Activated T-helper 1 cell treated with Interleukin-2 at 50 U/mL for 16 hours (primary cell): Measurements from ENCODE around the gene BTBD19.
"Not testable (repeated sequence)": the region's sequence is repeated elsewhere in the genome, so short reads cannot be mapped to it uniquely, and the experiment has no call there.

ENCODE experiments used
- DNase-seq: peaks from one replicate; pipeline ENCODE4 v3.0.0-alpha.2; 2020; ENCODE audit warnings: low read depth

The BTBD19 gene, protein sequence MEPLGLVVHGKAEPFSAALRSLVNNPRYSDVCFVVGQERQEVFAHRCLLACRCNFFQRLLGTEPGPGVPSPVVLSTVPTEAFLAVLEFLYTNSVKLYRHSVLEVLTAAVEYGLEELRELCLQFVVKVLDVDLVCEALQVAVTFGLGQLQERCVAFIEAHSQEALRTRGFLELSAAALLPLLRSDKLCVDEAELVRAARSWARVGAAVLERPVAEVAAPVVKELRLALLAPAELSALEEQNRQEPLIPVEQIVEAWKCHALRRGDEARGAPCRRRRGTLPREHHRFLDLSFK

DNA sequence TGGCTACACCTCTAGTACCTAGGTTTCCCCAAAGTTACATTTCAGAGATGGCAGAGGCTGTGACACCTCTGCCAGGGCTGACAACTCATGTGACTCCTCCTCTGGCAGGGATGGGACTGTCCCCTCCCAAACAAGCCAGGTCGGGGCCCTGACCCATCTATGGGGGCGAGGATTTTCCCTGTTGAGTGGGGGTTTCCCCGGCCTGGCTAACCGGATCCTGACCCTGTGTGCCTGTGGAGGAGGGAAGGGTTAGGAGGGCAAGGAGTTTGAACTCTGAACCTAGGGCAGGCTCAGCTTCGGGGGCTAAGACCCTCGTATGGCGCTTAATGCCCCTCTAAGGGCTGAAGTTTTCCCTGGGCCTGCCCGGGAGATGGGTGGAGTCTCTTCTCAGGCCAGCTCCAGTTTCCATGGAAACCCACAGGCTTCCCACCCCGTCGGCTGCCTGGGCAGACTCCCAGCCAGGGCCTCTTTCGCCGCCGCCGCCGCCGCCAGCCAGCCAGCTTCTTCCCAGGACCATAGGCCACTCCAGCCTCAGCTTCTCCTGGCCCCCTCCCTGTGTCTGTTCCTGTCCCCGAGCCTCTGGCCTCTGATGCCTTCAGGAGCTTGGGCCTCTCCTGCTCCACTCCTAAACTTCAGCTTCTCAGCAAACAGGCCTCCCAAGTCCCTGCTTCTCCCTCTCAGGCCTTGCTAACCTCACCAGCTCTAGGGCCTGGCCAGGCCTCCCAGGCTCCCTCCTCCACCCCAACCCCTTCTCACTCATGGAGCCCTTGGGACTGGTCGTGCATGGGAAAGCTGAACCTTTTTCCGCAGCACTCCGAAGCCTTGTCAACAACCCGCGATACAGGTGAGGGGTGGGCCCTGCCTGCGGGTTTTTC, at the start of gene BTBD19:
BTBD19 (plus strand) TSS at position 461 of the 875 bp plus-strand sequence; CDS start at position 759, 298 bp downstream.
- DNase-seq = peak; percentile 46

DNA sequence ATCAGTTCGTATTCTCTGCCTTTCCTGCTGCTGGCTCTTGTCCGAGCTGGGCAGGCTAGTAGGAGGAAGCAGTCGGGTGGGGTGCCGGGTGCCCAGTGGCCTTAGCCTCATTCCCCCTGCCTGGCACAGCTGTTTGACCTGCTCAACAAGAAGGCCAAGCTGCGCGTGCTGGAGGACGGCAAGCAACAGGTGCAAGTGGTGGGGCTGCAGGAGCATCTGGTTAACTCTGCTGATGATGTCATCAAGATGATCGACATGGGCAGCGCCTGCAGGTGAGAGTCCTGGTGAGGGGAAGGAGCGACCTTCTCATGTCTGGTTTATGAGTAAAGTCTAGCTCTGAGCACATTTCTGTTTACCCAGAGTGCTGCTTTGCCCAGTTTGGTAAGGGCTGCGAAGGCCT, 49.2 kb upstream of the BTBD19 start:
- no peak for DNase-seq

DNA sequence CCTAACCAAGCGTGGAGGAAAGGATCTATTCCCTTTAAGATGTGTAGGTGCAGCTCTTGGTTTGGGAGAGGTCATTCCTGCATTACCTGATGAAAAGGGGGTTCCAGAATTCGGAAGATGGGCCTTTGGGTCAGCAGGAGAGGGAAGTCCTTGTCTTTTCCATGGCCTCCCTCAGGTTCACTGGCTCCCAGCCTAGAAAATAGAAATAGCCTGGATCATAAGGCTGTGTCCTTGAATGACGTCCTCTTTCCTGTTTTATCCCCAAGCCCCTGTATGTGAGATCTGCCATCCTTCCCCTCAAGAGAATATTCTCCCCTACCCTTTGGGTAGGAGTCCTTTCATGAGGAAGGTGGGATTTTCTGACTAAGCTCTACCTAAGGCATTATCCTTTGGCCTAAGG, 47.4 kb upstream of the BTBD19 start:
- no peak for DNase-seq

DNA sequence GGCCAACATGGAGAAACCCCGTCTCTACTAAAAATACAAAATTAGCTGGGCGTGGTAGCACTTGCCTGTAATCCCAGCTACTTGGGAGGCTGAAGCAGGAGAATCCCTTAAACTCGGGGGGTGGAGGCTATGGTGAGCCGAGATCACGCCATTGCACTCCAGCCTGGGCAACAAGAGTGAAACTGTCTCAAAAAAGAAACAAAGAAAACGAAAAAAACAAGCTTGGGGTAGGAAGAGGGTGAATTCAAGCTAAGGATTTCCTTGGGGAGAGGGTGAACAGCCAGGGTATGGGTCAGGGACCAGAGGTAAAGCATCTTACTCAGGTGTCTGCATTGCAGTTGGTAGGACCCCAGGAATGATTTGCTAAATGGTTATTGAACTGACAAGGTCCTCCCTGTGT, 41.9 kb upstream of the BTBD19 start:
- not testable (repeated sequence) for DNase-seq

DNA sequence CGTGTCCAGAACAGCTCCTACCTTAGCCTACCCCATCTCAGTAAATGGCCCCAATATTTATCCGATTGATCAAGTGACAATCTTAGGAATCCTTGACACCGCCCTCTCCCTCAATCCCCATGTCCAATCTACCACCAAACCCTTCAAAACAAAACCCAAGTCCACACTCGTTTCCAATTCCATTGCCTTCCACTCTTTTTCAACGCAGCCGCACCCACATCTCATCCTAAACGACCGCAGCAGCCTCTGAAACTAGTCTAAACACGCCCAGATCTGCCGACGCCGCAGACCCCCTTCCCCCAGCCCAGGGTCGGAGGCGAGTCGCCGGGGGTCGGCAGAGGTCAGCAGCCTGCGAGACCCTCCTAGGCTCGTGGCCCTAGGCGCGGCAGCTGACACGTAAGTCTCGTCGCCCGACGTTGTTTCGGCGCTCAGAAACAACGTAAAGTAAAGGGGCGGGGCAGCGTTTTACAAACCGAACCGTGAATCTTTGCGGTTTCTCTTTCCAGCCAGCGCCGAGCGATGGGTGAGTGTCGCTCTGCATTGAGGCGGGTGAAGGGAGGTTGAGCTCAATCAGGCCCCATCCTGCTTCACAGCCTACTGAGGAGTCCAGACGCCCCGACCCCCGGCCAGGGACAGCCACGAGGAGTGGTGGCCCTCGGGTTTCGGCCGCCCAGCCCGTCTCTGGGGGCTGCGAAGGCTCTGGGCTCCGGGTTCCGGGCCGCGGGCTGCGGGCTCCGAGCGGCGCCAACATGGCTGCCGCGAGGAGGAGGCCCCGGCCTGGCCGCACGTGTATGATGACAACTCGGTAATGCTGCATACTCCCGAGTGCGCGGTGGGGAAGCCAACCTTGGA, 33.0 kb upstream of the BTBD19 start, which contains the start of gene RPS8:
RPS8 (plus strand) TSS at position 463 of the 852 bp plus-strand sequence; CDS start at position 520, 57 bp downstream.
- DNase-seq = peak; percentile 76

DNA sequence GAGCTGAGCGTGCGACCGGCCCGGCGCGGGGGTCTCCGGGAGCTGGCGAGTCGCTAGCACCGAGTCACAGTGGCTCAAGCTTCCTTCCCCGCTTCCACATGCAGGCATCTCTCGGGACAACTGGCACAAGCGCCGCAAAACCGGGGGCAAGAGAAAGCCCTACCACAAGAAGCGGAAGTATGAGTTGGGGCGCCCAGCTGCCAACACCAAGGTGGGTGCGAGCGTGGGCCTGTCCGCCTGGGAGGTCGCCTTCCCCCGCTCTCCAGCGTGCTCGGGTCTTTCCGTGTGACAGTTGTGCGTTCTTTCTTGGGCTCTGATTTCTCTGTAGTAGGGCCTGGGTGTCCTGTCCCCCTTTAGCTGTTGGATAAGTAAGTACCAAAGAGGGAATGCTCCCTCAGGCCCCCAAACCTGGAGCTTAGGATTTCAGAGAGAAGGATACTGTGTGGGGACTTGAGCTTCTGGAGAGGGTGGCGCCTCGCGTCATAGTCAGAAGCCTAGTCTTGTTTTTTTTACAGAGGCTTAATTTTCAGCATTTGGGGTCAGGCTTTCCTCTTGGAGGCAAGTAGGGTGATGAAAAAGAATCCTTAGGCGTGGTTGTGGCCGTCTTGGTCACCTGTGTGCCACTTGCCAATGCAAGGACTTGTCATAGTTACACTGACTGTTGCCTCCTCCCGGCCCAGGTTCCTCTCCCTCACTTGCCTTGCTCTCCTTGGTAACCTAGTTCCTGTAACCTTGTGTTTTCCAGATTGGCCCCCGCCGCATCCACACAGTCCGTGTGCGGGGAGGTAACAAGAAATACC, 32.2 kb upstream of the BTBD19 start:
- peak; percentile 32 for DNase-seq

DNA sequence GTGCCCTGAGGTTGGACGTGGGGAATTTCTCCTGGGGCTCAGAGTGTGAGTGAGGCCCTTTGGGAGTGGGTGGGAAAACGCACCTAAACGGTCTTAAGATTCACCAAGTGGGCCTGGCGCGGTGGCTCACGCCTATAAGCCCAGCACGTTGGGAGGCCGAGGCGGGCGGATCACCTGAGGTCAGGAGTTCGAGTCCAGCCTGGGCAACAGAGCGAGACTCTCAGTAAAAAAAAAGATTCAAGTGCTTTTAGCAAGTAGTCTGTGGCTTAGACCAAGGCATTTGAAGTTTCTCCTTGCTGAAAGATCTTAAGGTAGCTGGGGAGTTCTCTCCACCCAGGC, 31.6 kb upstream of the BTBD19 start:
- DNase-seq = no peak

DNA sequence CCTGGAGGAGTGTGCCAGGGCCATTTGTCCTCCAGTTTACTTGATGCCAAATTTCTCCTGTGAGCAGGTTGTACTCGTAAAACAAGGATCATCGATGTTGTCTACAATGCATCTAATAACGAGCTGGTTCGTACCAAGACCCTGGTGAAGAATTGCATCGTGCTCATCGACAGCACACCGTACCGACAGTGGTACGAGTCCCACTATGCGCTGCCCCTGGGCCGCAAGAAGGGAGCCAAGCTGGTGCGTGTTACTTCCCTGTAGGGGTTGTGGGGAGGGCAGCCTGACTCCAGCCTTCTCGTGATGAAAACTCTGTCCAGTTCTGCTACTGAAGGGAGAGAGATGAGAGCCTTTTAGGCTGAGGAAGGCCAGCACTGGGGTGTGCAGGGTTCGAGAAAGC, 30.8 kb upstream of the BTBD19 start:
- DNase-seq = no peak

DNA sequence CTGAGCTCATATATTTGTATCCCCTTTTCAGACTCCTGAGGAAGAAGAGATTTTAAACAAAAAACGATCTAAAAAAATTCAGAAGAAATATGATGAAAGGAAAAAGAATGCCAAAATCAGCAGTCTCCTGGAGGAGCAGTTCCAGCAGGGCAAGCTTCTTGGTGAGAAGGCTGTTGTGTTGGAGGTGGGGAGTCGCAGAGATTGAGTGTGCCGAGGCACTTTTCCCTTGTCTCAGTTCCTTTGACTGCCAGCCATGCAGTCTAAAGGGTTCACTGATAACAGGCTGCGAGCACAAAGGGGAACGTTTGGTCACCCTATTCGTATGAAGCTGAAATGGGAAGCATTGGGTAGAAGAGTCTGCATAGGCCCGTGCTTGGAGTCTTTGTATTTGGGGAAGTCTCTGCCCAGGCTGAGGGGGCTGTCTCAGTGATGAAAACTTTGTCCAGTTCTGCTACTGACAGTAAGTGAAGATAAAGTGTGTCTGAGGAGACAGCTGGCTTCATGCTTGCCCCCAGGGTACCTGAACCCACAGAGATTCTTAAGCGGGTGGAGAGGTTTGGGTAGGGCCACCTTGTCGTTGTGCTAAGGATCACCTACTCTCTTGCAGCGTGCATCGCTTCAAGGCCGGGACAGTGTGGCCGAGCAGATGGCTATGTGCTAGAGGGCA, 30.2 kb upstream of the BTBD19 start:
- no peak for DNase-seq

DNA sequence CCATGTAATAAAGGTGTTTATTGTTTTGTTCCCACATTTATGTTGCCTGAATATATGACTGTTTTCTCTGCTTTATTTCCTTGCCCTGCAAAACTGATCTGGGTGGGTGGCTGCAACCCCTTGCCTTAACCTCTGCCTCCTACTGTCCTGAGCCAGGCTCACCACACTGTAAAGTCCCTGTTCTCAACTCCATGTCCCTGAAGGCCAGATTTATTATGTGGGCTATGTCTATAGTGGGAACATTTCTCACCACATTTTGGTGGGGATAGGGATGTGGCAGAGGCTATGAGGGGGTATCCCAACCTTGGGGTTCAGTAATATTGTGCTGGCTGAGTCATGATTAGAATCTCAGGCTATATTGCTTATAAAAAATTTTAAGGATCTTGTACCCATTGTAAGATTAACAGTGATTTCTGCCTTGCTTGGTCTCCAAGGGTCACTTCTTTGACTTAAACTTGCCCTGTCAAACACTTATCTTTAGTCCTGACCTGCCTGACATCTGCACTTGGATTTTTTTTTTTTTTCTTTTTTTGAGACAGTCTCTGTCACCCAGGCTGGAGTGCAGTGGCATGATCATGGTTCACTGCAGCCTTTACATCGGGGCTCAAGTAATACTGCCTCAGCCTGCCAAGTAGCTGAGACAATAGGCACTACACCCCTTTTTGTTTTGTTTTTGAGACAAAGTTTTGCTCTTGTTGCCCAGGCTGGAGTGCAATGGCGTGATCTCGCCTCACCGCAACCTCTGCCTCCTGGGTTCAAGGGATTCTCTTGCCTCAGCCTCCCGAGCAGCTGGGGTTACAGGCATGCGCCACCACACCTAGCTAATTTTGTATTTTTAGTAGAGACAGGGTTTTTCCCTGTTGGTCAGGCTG, 29.4 kb upstream of the BTBD19 start:
- no peak for DNase-seq

DNA sequence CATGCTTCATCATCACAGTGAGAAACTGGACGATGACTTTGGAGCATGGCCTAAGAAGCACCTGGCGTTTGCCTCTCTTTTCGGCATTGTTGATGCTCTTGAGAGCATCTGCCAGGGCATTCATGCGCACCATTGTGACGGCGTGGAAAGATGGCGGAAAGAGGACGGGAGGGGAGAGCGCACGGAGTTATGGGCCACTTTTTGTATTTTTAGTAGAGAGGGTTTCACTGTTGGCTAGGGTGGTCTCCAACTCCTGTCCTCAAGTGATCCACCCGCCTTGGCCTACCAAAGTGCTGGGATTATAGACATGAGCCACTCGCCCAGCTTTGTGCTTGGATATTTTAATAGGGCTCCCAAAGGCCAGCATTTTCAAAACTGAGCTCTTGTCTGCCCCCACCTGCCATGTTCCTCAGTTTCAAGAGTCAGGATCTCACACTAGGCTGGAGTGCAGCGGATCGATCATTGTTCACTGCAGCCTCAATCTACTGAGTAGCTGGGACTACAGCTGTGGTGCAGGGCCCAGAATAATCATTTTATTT, 27.7 kb upstream of the BTBD19 start:
- DNase-seq = no peak

DNA sequence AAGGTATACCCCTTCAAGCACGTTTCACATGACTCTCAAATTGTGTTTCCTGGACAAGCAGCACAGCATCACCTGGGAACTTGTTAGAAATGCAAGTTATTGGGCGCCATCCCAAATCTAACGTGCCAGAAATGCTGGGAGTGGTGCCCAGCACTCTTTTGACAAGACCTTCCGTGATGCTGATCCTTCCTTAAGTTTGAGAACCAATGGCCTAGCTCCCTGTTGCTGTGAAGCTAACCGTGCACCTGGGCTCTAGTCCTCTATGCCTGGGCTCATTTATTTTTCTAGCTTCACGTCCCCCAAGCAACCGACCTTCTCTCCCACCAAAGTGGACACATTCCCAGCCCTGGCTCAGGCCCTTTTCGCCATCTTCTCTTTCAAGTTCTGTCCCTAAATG, 24.6 kb upstream of the BTBD19 start:
- DNase-seq = no peak

DNA sequence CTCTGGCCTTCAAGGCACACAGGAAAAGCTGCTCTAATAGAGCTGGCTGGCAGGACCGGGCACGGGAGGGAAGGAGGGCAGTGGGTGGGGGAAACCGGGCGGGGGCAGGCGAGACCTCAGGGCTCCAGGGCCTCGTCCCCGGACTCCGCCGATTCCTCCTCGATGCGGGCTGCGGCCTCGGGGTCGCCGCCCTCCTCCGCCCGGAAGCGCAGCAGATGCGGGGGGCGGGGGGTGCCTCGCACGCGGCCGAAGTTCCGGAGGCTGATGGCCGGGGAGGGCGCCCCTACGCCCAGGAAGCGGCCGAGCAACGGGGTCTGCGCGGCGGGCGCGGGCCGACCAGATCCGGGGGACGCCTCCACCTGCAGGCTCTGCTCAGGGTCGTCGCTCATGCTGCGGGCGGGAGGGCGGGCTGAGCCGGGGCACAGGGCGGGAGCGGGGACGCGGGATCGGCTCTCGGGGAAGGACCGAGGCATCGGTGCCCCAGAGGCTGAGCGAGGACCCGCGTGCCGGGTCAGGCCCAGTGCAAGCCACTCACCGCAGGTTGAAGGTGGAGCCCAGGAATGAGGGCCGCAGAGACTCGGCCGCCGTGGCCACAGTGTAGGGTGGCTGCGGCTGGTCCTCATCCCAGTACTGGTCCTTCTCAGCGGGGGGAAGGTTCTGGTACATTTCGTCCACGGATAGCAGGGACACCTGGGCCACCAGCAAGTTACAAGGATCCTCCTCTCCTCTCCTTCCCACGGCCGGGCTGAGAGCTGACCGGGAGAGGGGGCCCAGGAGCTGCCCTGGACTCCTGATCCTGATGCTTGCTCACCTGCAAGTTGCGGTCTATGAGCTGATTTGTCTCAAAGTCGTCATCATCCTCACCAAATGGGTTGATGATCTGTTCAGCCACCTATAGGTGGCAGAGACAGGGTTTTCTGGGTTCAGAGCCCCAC, 24.0 kb upstream of the BTBD19 start:
- no peak for DNase-seq

DNA sequence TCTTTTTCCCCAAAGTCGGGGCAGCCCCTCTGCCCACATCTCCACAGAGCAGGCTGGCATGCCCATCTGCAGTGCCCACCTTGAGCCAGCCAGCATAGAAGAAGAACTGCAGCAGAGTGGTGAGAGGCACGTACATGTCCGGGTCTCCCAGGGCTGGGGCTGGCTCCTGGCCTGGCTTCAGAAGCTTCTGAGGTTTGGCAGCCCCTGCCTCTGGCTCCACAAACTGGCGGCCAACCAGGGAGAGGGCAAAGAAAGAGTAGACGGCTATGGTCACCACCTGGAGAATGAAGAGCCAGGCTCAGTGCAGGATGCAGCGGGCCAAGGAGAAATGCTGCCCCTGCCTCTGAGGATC, 23.3 kb upstream of the BTBD19 start:
- DNase-seq = no peak

DNA sequence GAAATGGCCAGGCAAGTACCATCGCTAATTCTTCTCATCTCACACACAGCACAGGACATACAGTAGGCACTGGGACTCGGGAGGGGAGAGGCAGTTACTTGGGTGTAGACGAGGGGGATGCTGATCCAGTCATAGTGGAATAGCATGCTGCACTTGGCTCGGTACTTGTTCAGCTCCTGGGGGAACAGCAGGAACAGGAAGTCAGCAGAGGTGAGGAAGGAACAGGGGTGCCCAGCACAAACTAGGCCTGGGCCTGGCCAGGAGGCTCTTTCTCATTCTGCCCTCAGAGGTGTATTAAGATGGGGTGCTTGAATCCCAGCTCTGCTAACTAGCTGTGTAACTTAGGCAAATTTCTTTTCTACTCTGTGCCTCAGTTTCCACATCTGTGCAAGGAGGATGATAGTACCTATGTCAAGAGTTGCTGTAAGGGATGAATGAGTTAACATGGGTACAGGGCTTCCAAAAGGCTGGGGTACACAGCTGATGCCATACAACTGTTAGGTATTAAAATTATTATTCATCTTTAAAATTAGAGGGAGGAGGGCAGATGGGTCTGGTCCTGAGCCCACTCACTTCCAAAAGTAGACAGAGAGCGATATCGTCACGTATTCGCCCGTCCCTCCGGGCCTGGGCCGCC, 22.7 kb upstream of the BTBD19 start:
- no peak for DNase-seq

DNA sequence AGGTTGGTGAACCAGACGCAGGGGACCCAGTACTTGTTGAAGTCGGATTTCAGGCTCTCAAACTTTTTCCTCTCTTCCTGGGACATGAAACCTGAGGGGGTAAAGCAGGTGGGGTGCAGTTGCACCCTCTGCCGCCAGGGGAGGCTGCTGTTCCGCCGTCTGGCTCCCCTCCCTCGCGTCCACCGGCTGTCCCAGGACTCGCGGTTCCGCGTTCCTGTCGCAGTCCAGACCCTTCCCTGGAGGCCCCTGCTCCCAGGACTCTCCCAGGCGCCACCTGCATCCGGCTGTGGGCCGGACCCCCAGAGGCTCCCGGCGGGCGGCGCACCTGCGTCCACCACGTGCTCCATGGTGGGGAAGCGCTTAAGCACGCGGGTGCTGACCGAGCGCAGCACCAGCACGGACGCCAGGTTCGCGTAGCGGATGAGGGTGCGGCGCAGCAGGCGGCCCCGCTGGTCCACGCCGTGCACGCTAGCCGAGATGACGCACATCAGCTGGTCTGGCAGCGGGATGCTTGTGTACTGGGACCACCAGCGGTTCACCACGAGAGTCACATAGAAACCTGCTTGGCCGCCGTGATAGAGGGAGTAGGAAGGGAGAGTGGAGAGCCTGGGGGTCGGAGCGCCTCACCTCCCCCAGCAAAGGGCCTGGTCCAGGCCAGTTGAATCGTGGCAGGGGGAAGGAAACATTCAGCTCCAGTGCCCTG, 22.0 kb upstream of the BTBD19 start:
- DNase-seq = peak; percentile 65

DNA sequence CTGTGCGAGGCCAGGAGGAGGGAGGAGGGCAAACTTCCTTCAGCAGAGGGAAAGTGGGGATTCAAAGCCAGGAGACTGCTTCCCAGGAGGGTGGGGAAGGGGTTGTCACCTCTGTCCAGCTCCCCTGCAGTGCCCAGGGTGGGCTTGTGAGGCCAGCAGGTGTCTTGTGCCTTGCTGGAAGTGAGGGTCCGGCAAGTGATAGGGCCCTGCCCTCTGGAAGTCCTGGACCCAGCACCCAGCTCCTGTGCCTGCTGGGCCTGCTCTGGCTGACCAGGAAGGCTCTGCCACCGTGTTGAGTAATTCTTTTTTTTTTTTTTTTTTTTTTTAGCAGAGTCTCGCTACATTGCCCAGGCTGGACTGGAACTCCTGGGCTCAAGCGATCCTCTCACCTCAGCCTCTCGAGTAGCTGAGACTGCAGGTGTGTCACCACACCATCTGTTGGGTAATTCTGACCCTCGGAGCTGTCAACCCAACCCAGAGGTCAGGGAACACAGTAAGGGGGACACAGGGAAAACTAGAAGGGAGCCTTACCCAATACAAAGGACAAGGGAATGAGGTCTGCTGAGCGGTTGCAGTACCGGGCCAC, 21.4 kb upstream of the BTBD19 start:
- DNase-seq = no peak
